Spleen (tissue), 11 donors: Measurements from ENCODE around the gene PCDHA2. TPM values are rescaled to one million over a fixed set of nuclear protein-coding genes. Genes with fewer than 3 reads are reported as not detected.
"Not testable (repeated sequence)": the region's sequence is repeated elsewhere in the genome, so short reads cannot be mapped to it uniquely, and the experiment has no call there.

ENCODE experiments used
- DNase-seq: peaks from one replicate; pipeline ENCODE4 v3.0.0-alpha.2; 2020
- H3K27ac ChIP-seq, 8 donors: fragments of 200-600 bp; sonication (generic) in 7 of 8; 1 replicate in 4 of 8; 2 replicates in 4 of 8; pipeline versions ENCODE4 v1.5.0 to v1.8.0; 2016 to 2021; ENCODE audit warnings: inconsistent platforms in 4 of 8, mild to moderate bottlenecking in 4 of 8, moderate library complexity in 1 of 8
- H3K27me3 ChIP-seq, 7 donors: fragments of 200-600 bp; sonication (generic) in 6 of 7; replicated peaks in 1 of 7; 1 replicate in 4 of 7; 2 replicates in 3 of 7; pipeline versions ENCODE4 v1.5.0 to v1.8.0; 2016 to 2021; ENCODE audit warnings: inconsistent platforms in 3 of 7, mild to moderate bottlenecking in 1 of 7
- H3K36me3 ChIP-seq, 6 donors: fragments of 200-600 bp; sonication (generic) in 5 of 6; 1 replicate in 4 of 6; 2 replicates in 2 of 6; pipeline versions ENCODE4 v1.5.0 to v1.8.0; 2016 to 2021; ENCODE audit warnings: inconsistent platforms in 2 of 6
- H3K4me1 ChIP-seq, 6 donors: fragments of 200-600 bp; sonication (generic) in 5 of 6; 1 replicate in 3 of 6; 2 replicates in 3 of 6; pipeline versions ENCODE4 v1.5.0 to v1.8.0; 2016 to 2021; ENCODE audit warnings: inconsistent platforms in 3 of 6
- H3K4me3 ChIP-seq, 8 donors: fragments of 200-600 bp; sonication (generic) in 7 of 8; 1 replicate in 4 of 8; 2 replicates in 4 of 8; pipeline versions ENCODE4 v1.5.0 to v1.8.0; 2016 to 2021; ENCODE audit warnings: inconsistent platforms in 4 of 8, mild to moderate bottlenecking in 4 of 8, moderate library complexity in 2 of 8
- H3K9me3 ChIP-seq, 8 donors: fragments of 200-600 bp; sonication (generic) in 7 of 8; 1 replicate in 4 of 8; 2 replicates in 4 of 8; pipeline versions ENCODE4 v1.5.0 to v1.8.0; 2016 to 2021; ENCODE audit warnings: inconsistent platforms in 4 of 8
- CTCF ChIP-seq, 11 experiments: fragments of 200-600 bp in 7 of 11; fragments of 450-650 bp in 4 of 11; sonication (generic) in 4 of 11; IDR thresholded peaks in 8 of 11; conservative IDR thresholded peaks in 3 of 11; 1 replicate in 7 of 11; 2 replicates in 4 of 11; pipeline versions ENCODE4 v1.4.0 to v1.8.0; 2016 to 2021; ENCODE audit warnings: antibody characterized with exemption in 11 of 11, inconsistent platforms in 4 of 11, mild to moderate bottlenecking in 1 of 11
- POLR2A ChIP-seq, 3 donors: fragments of 450-650 bp; IDR thresholded peaks; one replicate each; pipeline ENCODE4 v1.5.1; 2017; ENCODE audit warnings: antibody characterized with exemption in 3 of 3, mild to moderate bottlenecking in 1 of 3
- POLR2AphosphoS5 ChIP-seq, 3 donors: sonication (generic); formaldehyde crosslinking; IDR thresholded peaks; one replicate each; pipeline ENCODE4 v1.5.1; 2017; ENCODE audit warnings: antibody characterized with exemption in 3 of 3
- WGBS, 5 donors: extraction: QIAGEN DNeasy Blood & Tissue Kit in 3 of 5; methylation state at CpG; one replicate each; pipeline versions ENCODE4 v1.1.5 to v1.1.7; 2013 to 2018; 5-methylcytosine and 5-hydroxymethylcytosine counted together
- intact Hi-C: fragments of 100-400 bp; cut with DNase I; formaldehyde crosslinking; loops from one replicate; pipeline ENCODE4 v1.15.0; 2023; ENCODE audit warnings: low total_unique reads
- polyA plus RNA-seq, 3 donors: library from polyadenylated mRNA; stranded (reverse); fragments of 200-250 nt; gene quantifications; one replicate each; pipeline ENCODE4 v1.2.1, GENCODE V29; 2013
- total RNA-seq, 7 donors: library from RNA; depleted of rRNA in 3 of 7; stranded (reverse); fragments of >200 nt in 3 of 7; fragmentation: NEBNext Ultra II Directional in 4 of 7; extraction: Animal tissue kit (Norgen Biotek cat#: 25700) in 4 of 7; gene quantifications; one replicate each; pipeline versions ENCODE4 v1.1.0 to v1.2.1, GENCODE V29; 2016 to 2021
- donor health status: healthy with polysubstance abuse.
- donor health status: DM: no; HTN: no; CAD: no; lungs with moderate emphysema.
- donor health status: DM: no; HTN: no; CAD: no.
- donor health status: Bipolar disorder and iron deficiency.
- donor health status: healthy.
- donor health status: DM: no; HTN: no; CAD: no.
- donor health status: DM: yes; HTN: yes; CAD: no.

PCDHA2 gene
- total and polyA plus RNA-seq, 10 donors, result 0.03 to 0.09 TPM; not detected in 8

- Histone ChIP-seq H3K36me3 (no peaks in the 10 kb centered on the region), H3K9me3 (peaks cover 2 to 63% (median 35%) of the 10 kb centered on the region in 8 donors), H3K27me3 (peaks cover 0 to 84% (median 4%) of the 10 kb centered on the region in 7 donors), H3K4me3 (peak within 1 kb of the TSS in 1 of 8 donors; percentile 31), H3K27ac (no peak within 1 kb of the TSS), H3K4me1 (no peaks in the 10 kb centered on the region)
- intact Hi-C loops, result no loop called here
- TF ChIP-seq CTCF (IDR thresholded peaks at IDR 0.05 in 8 of 11, conservative IDR thresholded peaks at IDR 0.05 in 3 of 11) (no peak), POLR2AphosphoS5 (IDR thresholded peaks at IDR 0.05) (no peak), POLR2A (IDR thresholded peaks at IDR 0.05) (no peak)
- 9 to 24% (median 13%) methylated on average over 8 of the region's 8 CpGs for WGBS, 5 donors
- no peak for DNase-seq
These were observed 39.3 kb downstream of the PCDHA2 start, which contains the start of gene PCDHA7 for GRCh38 chr5:140833993-140834392. Gene PCDHA7 (plus strand): TSS chr5:140834269. CDS start chr5:140834384, 115 bp downstream.

GRCh38 chr5:140834439-140835008 lies 39.9 kb downstream of the PCDHA2 start:
- Histone ChIP-seq H3K27me3 (peaks cover 0 to 84% (median 4%) of the 10 kb centered on the region in 7 donors), H3K4me3 (peak overlapping the region in 1 of 8 donors; percentile 31), H3K9me3 (peaks cover 2 to 62% (median 30%) of the 10 kb centered on the region in 8 donors)
- intact Hi-C loops, DNase-seq, H3K4me1 ChIP-seq, H3K36me3 ChIP-seq, H3K27ac ChIP-seq: not testable (repeated sequence)
- 19 to 47% (median 30%) methylated on average over 23 to 29 of the region's 38 CpGs for WGBS, 5 donors

GRCh38 chr5:140835622-140836510 lies 41.2 kb downstream of the PCDHA2 start:
- Histone ChIP-seq H3K36me3 (no peaks in the 10 kb centered on the region), H3K27me3 (peaks cover 0 to 86% (median 4%) of the 10 kb centered on the region in 7 donors)
- 42 to 57% (median 50%) methylated on average over 92 to 103 of the region's 103 CpGs for WGBS, 5 donors

More at GRCh38 chr5:140835622-140836510, 41.2 kb downstream of the PCDHA2 start:
- intact Hi-C loops, result no loop called here
- H3K27ac ChIP-seq, result no peak overlapping the region
- no peak for DNase-seq
- H3K4me1 ChIP-seq, result no peaks in the 10 kb centered on the region
- peaks cover 0 to 55% (median 27%) of the 10 kb centered on the region in 8 donors for H3K9me3 ChIP-seq
- H3K4me3 ChIP-seq, result no peak overlapping the region
- TF ChIP-seq CTCF (IDR thresholded peaks at IDR 0.05 in 8 of 11, conservative IDR thresholded peaks at IDR 0.05 in 3 of 11), result no peak
- no peak for TF ChIP-seq POLR2A (IDR thresholded peaks at IDR 0.05)
- no peak for TF ChIP-seq POLR2AphosphoS5 (IDR thresholded peaks at IDR 0.05)
